GM12878 (cell line): Measurements from ENCODE around the gene ETV6. TPM values are rescaled to one million over a fixed set of nuclear protein-coding genes. Genes with fewer than 3 reads are reported as not detected.
"Not testable (repeated sequence)": the region's sequence is repeated elsewhere in the genome, so short reads cannot be mapped to it uniquely, and the experiment has no call there.

Experiments
- ATAC-seq: fragments of 200-7000 bp; cut with Tn5 transposase; 3 replicates; pipeline ENCODE4 v1.9.1; 2020; ENCODE audit warnings: mild to moderate bottlenecking, moderate library complexity
- BruUV-seq: library from RNA; stranded (reverse); fragments of 400-500 nt; replicated peaks from 2 replicates; lab custom pipeline; 2021; lab: Mats Ljungman, UMichigan
- CTCF ChIA-PET: fragments of 300-600 bp; sonication (Branson Sonifier 250); formaldehyde crosslinking; extraction: SDS; loops from one replicate; lab custom pipeline; 2021; ENCODE audit warnings: inconsistent platforms; lab: Yijun Ruan, JAX
- POLR2A ChIA-PET: fragments of 350-600 bp; formaldehyde crosslinking; extraction: SDS; loops from one replicate; lab custom pipeline; 2021; ENCODE audit warnings: inconsistent platforms; lab: Charles Lee
- RAD21 ChIA-PET: fragments of 300-600 bp; sonication (Branson Sonifier 250); formaldehyde crosslinking; loops from one replicate; lab custom pipeline; 2023; ENCODE audit warnings: antibody characterized with exemption; ENCODE audit not compliant: unreplicated experiment; lab: Charles Lee
- SMC1A ChIA-PET: fragments of 300-600 bp; sonication (Branson Sonifier 250); formaldehyde crosslinking; loops from one replicate; lab custom pipeline; 2023; ENCODE audit not compliant: unreplicated experiment, uncharacterized antibody; lab: Charles Lee
- DNase-seq: peaks from one replicate; pipeline ENCODE4 v3.0.0-alpha.2; 2011; ENCODE audit warnings: low read depth, low spot score
- FAIRE-seq: peaks from 3 replicates; lab custom pipeline; 2011; peaks lifted over from hg19 to GRCh38; lab: Jason Lieb, UNC
- H2AFZ ChIP-seq: 2 replicates; pipeline ENCODE4 v1.6.0; 2011; ENCODE audit warnings: low read depth, low read length, control low read depth; ENCODE audit not compliant: control insufficient read depth
- H3K27ac ChIP-seq: 2 replicates; pipeline ENCODE4 v1.5.1; 2011; ENCODE audit warnings: control low read depth; ENCODE audit not compliant: control insufficient read depth, insufficient read depth
- H3K27me3 ChIP-seq, 2 experiments: replicated peaks in 1 of 2; 2 replicates each; pipeline versions ENCODE4 v1.6.0 to v1.6.1; 2011; ENCODE audit warnings: low read length in 1 of 2; ENCODE audit not compliant: control insufficient read depth in 2 of 2, insufficient read depth in 2 of 2
- H3K36me3 ChIP-seq, 2 experiments: 2 replicates each; pipeline ENCODE4 v1.5.1; 2011; ENCODE audit warnings: low read length in 1 of 2; ENCODE audit not compliant: control insufficient read depth in 2 of 2, insufficient read depth in 2 of 2
- H3K4me1 ChIP-seq: 2 replicates; pipeline ENCODE4 v1.6.1; 2011; ENCODE audit warnings: mild to moderate bottlenecking, low read length, moderate library complexity, mixed read lengths; ENCODE audit not compliant: control insufficient read depth, insufficient read depth
- H3K4me2 ChIP-seq: 2 replicates; pipeline ENCODE4 v1.6.0; 2011; ENCODE audit warnings: control low read depth; ENCODE audit not compliant: control insufficient read depth, insufficient read depth
- H3K4me3 ChIP-seq: fragments of 200-600 bp; sonication (generic); 2 replicates; pipeline ENCODE4 v1.5.1; 2016
- H3K79me2 ChIP-seq: 2 replicates; pipeline ENCODE4 v1.6.0; 2011; ENCODE audit warnings: low read length; ENCODE audit not compliant: control insufficient read depth, insufficient read depth
- H3K9ac ChIP-seq: 2 replicates; pipeline ENCODE4 v1.8.0; 2011; ENCODE audit warnings: low read length, control low read depth, mixed read lengths; ENCODE audit not compliant: control insufficient read depth, insufficient read depth
- H3K9me3 ChIP-seq: replicated peaks from 3 replicates; pipeline ENCODE4 v1.5.1; 2011; ENCODE audit warnings: mild to moderate bottlenecking, low read length; ENCODE audit not compliant: control insufficient read depth, insufficient read depth
- H4K20me1 ChIP-seq: 2 replicates; pipeline ENCODE4 v1.6.0; 2011; ENCODE audit not compliant: control insufficient read depth, insufficient read depth
- MAX ChIP-seq: IDR thresholded peaks from 2 replicates; pipeline ENCODE4 v1.6.1; 2012; ENCODE audit warnings: low read depth, low read length, improper control_type of control experiment
- NFIC ChIP-seq: IDR thresholded peaks from 2 replicates; pipeline ENCODE4 v1.6.1; 2012; ENCODE audit warnings: low read depth, mild to moderate bottlenecking, inconsistent platforms, low read length, moderate library complexity
- USF1 ChIP-seq: IDR thresholded peaks from 2 replicates; pipeline ENCODE4 v1.6.1; 2011; ENCODE audit warnings: borderline replicate concordance, low read depth, mild to moderate bottlenecking, moderate library complexity, mixed read lengths, low read length; ENCODE audit not compliant: insufficient read depth; ENCODE audit errors: extremely low read length
- ZBTB33 ChIP-seq: fragments of 450-650 bp; IDR thresholded peaks from 2 replicates; pipeline ENCODE4 v1.6.1; 2017; ENCODE audit warnings: mild to moderate bottlenecking
- WGBS: methylation state at CpG from one replicate; pipeline ENCODE4 v1.1.6; 2016; ENCODE audit warnings: low lambda C conversion rate; ENCODE audit not compliant: insufficient replicate concordance, insufficient coverage; ENCODE audit errors: missing lambda C conversion rate; 5-methylcytosine and 5-hydroxymethylcytosine counted together
- in situ Hi-C: fragments of 300-500 bp; cut with MboI; formaldehyde crosslinking; loops from 9 replicates; pipeline ENCODE4 v1.14.3; 2018; ENCODE audit warnings: mixed read lengths
- intact Hi-C: fragments of 100-400 bp; cut with micrococcal nuclease; formaldehyde crosslinking; loops from one replicate; pipeline ENCODE4 v1.14.2; 2022; ENCODE audit not compliant: unreplicated experiment
- polyA plus RNA-seq, 11 experiments: library from polyadenylated mRNA; depleted of rRNA in 4 of 11; unstranded in 6 of 11; stranded (reverse) in 5 of 11; fragments of >200 nt; fragmentation: Nextera tagmentation in 4 of 11; fragmentation: Illumina TruSeq in 1 of 11; extraction: Ambion mirVana in 4 of 11; extraction: Trizol in 1 of 11; gene quantifications; 1 replicate in 1 of 11; 2 replicates in 10 of 11; pipeline versions ENCODE4 v1.2.1 to v1.2.3, GENCODE V29; 2011 to 2016; ENCODE audit warnings: inconsistent platforms in 2 of 11, missing spikeins in 2 of 11, low read depth in 1 of 11
- total RNA-seq, 4 experiments: library from RNA; depleted of rRNA in 3 of 4; stranded (reverse); fragments of >200 nt in 3 of 4; fragmentation: Illumina TruSeq in 1 of 4; extraction: Trizol in 1 of 4; gene quantifications; 2 replicates each; pipeline versions ENCODE4 v1.2.1 to v1.2.3, GENCODE V29; 2013 to 2021

Gene ETV6
- total and polyA plus RNA-seq, 10 of the 15 experiments (the other 5 are each of a cell fraction or from before 2014, with no cell fraction given) = 6.6 to 74.8 (median 24.6) TPM

- CTCF ChIA-PET = interaction anchor here (1.6 to 2.1 kb wide), 2 partner anchors 8 to 14 kb away, joined by 5 to 7 read pairs; no protein-coding TSS in a partner anchor
- no peak for FAIRE-seq
- BruUV-seq = no TSS peak
These were observed 18.2 kb upstream of the ETV6 start for GRCh38 chr12:11631288-11631687.

GRCh38 chr12:11631881-11632280 lies 17.6 kb upstream of the ETV6 start:
- H3K27ac ChIP-seq, intact Hi-C loops, H3K4me2 ChIP-seq, BruUV-seq, H3K36me3 ChIP-seq, H4K20me1 ChIP-seq, H3K9ac ChIP-seq, H3K79me2 ChIP-seq, FAIRE-seq, DNase-seq, H3K9me3 ChIP-seq, in situ Hi-C loops, H3K27me3 ChIP-seq, H3K4me1 ChIP-seq, H3K4me3 ChIP-seq, H2AFZ ChIP-seq, ATAC-seq, POLR2A ChIA-PET: not testable (repeated sequence)
- 90% methylated on average over 9 of the region's 9 CpGs for WGBS
- RAD21 ChIA-PET = interaction anchor here (1.0 to 1.3 kb wide), 2 partner anchors 69 to 86 kb away, joined by 4 read pairs; no protein-coding TSS in a partner anchor
- CTCF ChIA-PET = interaction anchor here (0.6 to 1.6 kb wide), 5 partner anchors 9 to 561 kb away, joined by 3 to 8 read pairs (median 4); no protein-coding TSS in a partner anchor
- SMC1A ChIA-PET = interaction anchor here (0.9 to 2.3 kb wide), 6 partner anchors 9 to 126 kb away, joined by 3 to 6 read pairs (median 4); no protein-coding TSS in a partner anchor

More at GRCh38 chr12:11631288-11631687, 18.2 kb upstream of the ETV6 start:
- ChIA-PET POLR2A (interaction anchor here (0.6 kb wide), 1 partner anchor 10 kb away, joined by 4 read pairs; no protein-coding TSS in a partner anchor), SMC1A (interaction anchor here (0.9 to 2.3 kb wide), 7 partner anchors 9 to 401 kb away, joined by 3 to 6 read pairs (median 4); no protein-coding TSS in a partner anchor), RAD21 (interaction anchor here (1.0 to 1.3 kb wide), 2 partner anchors 85 kb away, joined by 3 to 4 read pairs; no protein-coding TSS in a partner anchor)
- no peaks in the 10 kb centered on the region for H4K20me1 ChIP-seq
- no peaks in the 10 kb centered on the region for H3K36me3 ChIP-seq
- H3K27me3 ChIP-seq = no peaks in the 10 kb centered on the region
- no peak overlapping the region for H3K4me3 ChIP-seq
- no peak for DNase-seq
- no peak for ATAC-seq
- intact Hi-C loops (no loop called here), in situ Hi-C loops (no loop called here)
- H3K4me1 ChIP-seq = no peaks in the 10 kb centered on the region
- TF ChIP-seq USF1 (no peak), MAX (no peak), NFIC (no peak), ZBTB33 (no peak)
- WGBS = 100% methylated on average over 1 of the region's 1 CpG
- no peak overlapping the region for H3K4me2 ChIP-seq
- H3K9ac ChIP-seq = no peak overlapping the region
- no peaks in the 10 kb centered on the region; the same call in 2 of the 3 replicates for H3K9me3 ChIP-seq
- no peak overlapping the region for H2AFZ ChIP-seq
- no peaks in the 10 kb centered on the region for H3K79me2 ChIP-seq
- H3K27ac ChIP-seq = no peak overlapping the region
